NB4 (cell line): Measurements from ENCODE around the gene ARAF.

ENCODE experiments used
- DNase-seq: peaks from one replicate; pipeline ENCODE4 v3.0.0; 2010; ENCODE audit warnings: low read depth
- H3K4me3 ChIP-seq: one replicate; pipeline ENCODE4 v1.5.1; 2011; ENCODE audit warnings: mild to moderate bottlenecking, low read depth, low read length, moderate library complexity
- CTCF ChIP-seq: IDR thresholded peaks from one replicate; pipeline ENCODE4 v1.5.1; 2012; ENCODE audit warnings: low read depth, low read length
- MAX ChIP-seq: IDR thresholded peaks from 2 replicates; pipeline ENCODE4 v1.6.1; 2011; ENCODE audit warnings: low read depth, low read length
- MYC ChIP-seq: IDR thresholded peaks from 2 replicates; pipeline ENCODE4 v1.6.1; 2011; ENCODE audit warnings: low read depth, low read length
- POLR2A ChIP-seq: IDR thresholded peaks from 2 replicates; pipeline ENCODE4 v1.6.1; 2011; ENCODE audit warnings: mild to moderate bottlenecking; ENCODE audit not compliant: insufficient read length; ENCODE audit errors: extremely low read depth

ARAF gene

GRCh38 chrX:47568656-47569295 lies 7.8 kb downstream of the ARAF start:
- peak; percentile 31 for TF ChIP-seq CTCF
- TF ChIP-seq MAX, result no peak
- peak; percentile 55 for DNase-seq

GRCh38 chrX:47570794-47571193 lies 9.8 kb downstream of the ARAF start:
- DNase-seq, result no peak
- H3K4me3 ChIP-seq, result no peak overlapping the region
- TF ChIP-seq MYC, result no peak
- no peak for TF ChIP-seq MAX
- no peak for TF ChIP-seq CTCF
- no peak for TF ChIP-seq POLR2A

More at GRCh38 chrX:47568656-47569295, 7.8 kb downstream of the ARAF start:
- no peak overlapping the region for H3K4me3 ChIP-seq

GRCh38 chrX:47571215-47571614 lies 10.2 kb downstream of the ARAF start:
- H3K4me3 ChIP-seq, result no peak overlapping the region
- DNase-seq, result no peak
- no peak for TF ChIP-seq MAX
- TF ChIP-seq CTCF, result no peak
- TF ChIP-seq POLR2A, result no peak
- no peak for TF ChIP-seq MYC

- DNase-seq, result no peak
- TF ChIP-seq CTCF, result no peak
- no peak for TF ChIP-seq MYC
- TF ChIP-seq POLR2A, result no peak
- TF ChIP-seq MAX, result no peak
- H3K4me3 ChIP-seq, result no peak overlapping the region
Observed at GRCh38 chrX:47571896-47572295, 10.9 kb downstream of the ARAF start.

GRCh38 chrX:47572773-47573340 lies 11.9 kb downstream of the ARAF start:
- H3K4me3 ChIP-seq, result no peak overlapping the region
- DNase-seq, result no peak
- no peak for TF ChIP-seq MYC

GRCh38 chrX:47573341-47574075 lies 12.5 kb downstream of the ARAF start:
- DNase-seq, result no peak
- no peak overlapping the region for H3K4me3 ChIP-seq
- TF ChIP-seq MAX (no peak), CTCF (no peak), MYC (no peak), POLR2A (no peak)
